ENCODE measurements around the gene EIF4H. TPM values are rescaled to one million over a fixed set of nuclear protein-coding genes. Genes with fewer than 3 reads are reported as not detected.
A peak's percentile ranks its signal among the peaks of the same experiment; 100 is the strongest.

EIF4H gene
- total RNA-seq, 1 experiment from 2014 or later, result 453 TPM

DNA sequence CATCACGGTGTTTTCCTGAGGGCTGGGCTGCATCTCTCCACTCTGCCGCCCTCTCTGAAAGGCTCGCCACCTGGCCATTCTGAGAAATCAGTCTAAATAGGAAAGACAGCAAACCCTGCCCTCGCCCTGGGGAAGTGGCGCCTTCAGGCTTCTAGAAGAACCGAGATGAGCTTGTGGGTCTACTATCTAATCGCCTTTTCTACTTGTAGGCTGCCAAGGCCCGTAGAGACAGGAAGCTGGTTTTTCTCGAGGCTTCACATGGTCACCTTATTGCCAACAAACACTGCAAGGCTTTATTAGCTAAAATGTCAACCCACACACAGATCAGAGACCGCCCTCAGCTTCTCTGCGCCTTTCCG, 57.1 kb downstream of the EIF4H start:
- Histone ChIP-seq H3K4me3 (ENCODE audit: low read depth, low read length, poor library complexity, severe bottlenecking) (no peak overlapping the region), H3K27me3 (replicated peaks; ENCODE audit: insufficient read depth, low read depth, low read length, poor library complexity) (no peaks in the 10 kb centered on the region), H3K4me1 (ENCODE audit: insufficient read depth, low read length, poor library complexity, severe bottlenecking) (no peaks in the 10 kb centered on the region), H3K27ac (ENCODE audit: low read depth, low read length, poor library complexity, severe bottlenecking) (no peak overlapping the region), H3K36me3 (ENCODE audit: insufficient read depth, low read length, poor library complexity, severe bottlenecking) (peaks cover 59% of the 10 kb centered on the region), H3K9me3 (ENCODE audit: low read depth, low read length, poor library complexity, severe bottlenecking) (no peaks in the 10 kb centered on the region)
- intact Hi-C loops (cut with micrococcal nuclease; ENCODE audit: unreplicated experiment), result no loop called here
- CTCF ChIA-PET, result no interaction called here
- TF ChIP-seq, protein P1, sequence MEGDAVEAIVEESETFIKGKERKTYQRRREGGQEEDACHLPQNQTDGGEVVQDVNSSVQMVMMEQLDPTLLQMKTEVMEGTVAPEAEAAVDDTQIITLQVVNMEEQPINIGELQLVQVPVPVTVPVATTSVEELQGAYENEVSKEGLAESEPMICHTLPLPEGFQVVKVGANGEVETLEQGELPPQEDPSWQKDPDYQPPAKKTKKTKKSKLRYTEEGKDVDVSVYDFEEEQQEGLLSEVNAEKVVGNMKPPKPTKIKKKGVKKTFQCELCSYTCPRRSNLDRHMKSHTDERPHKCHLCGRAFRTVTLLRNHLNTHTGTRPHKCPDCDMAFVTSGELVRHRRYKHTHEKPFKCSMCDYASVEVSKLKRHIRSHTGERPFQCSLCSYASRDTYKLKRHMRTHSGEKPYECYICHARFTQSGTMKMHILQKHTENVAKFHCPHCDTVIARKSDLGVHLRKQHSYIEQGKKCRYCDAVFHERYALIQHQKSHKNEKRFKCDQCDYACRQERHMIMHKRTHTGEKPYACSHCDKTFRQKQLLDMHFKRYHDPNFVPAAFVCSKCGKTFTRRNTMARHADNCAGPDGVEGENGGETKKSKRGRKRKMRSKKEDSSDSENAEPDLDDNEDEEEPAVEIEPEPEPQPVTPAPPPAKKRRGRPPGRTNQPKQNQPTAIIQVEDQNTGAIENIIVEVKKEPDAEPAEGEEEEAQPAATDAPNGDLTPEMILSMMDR (conservative IDR thresholded peaks at IDR 0.05; ENCODE audit: low read depth, low read length), result no peak
- no peak for TF ChIP-seq EZH2 (IDR thresholded peaks at IDR 0.05; ENCODE audit: borderline replicate concordance, low read depth, low read length, poor library complexity, severe bottlenecking)
- DNase-seq (ENCODE audit: low spot score), result no peak
- BruUV-seq (replicated peaks), result no TSS peak
- POLR2A ChIA-PET (ENCODE audit: low non-redundant PET), result no interaction called here

DNA sequence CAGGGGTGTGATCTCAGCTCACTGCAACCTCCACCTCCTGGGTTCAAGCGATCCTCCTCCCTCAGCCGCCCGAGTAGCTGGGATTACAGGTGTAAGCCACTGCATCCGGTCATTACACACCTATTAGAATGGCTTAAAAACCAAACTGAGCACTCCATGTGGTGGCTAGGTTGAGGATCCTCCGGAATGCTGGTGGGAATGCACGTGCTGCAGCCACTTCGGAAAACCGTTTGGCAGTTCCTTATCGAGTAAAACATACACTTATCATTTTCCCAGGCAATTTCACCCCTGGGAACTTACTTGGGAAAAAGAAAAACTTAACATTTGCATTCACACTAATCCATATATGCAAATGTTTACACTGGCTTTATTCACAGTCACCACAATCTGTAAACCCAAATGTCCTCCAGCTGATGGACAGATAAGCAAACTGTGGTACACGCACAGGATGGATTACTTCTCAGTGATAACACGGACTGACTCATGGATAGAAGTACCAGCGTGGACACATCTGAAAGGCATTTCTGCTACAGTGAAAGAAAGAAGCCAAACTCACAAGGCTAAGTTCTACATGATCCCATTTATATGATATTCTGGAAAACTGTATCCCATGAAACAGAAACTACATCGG, 59.6 kb downstream of the EIF4H start:
- BruUV-seq (replicated peaks), result no TSS peak
- TF ChIP-seq, protein P1 (conservative IDR thresholded peaks at IDR 0.05; ENCODE audit: low read depth, low read length), result no peak
- no peak for TF ChIP-seq EZH2 (IDR thresholded peaks at IDR 0.05; ENCODE audit: borderline replicate concordance, low read depth, low read length, poor library complexity, severe bottlenecking)
- Histone ChIP-seq H3K27me3 (replicated peaks; ENCODE audit: insufficient read depth, low read depth, low read length, poor library complexity) (no peaks in the 10 kb centered on the region), H3K36me3 (ENCODE audit: insufficient read depth, low read length, poor library complexity, severe bottlenecking) (peaks cover 85% of the 10 kb centered on the region), H3K4me3 (ENCODE audit: low read depth, low read length, poor library complexity, severe bottlenecking) (no peak overlapping the region), H3K9me3 (ENCODE audit: low read depth, low read length, poor library complexity, severe bottlenecking) (no peaks in the 10 kb centered on the region), H3K4me1 (ENCODE audit: insufficient read depth, low read length, poor library complexity, severe bottlenecking) (no peaks in the 10 kb centered on the region), H3K27ac (ENCODE audit: low read depth, low read length, poor library complexity, severe bottlenecking) (peak overlapping the region; percentile 13)
- no peak for DNase-seq (ENCODE audit: low spot score)
- CTCF ChIA-PET, result no interaction called here
- intact Hi-C loops (cut with micrococcal nuclease; ENCODE audit: unreplicated experiment), result no loop called here
- POLR2A ChIA-PET (ENCODE audit: low non-redundant PET), result no interaction called here

DNA sequence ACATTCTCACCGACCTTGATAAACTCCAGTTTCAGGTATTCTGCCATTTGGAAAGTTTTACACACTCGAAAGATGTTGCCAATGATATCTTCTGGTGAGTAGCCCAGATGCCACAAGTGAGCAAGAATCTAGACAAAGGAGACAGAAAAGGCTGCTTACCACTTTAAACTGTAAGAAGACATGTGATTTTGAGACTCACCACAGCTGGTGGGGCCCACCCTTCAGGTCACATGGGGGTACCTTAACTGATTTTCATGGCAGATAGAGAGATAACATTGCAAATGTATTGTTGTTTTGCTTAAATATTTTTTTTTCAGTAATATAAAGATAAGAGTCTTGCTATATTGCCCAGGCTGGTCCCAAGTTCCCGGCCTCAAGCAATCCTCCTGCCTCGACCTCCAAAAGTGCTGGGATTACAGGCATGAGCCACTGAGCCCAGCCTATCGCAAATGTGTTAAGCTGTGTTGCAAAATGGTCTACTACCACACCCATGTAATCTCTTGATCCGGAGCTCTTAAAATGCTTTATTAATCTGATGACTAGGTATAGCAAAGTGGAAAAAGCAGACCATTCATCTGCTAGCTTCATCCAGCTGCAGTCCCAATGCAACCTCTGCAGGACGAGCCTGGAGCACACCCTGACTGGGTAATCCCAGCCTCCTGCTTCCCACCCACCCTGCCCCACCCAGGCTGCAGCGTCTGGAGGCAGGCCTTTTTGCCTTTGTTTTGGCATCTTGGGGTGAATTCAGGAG, 61.5 kb downstream of the EIF4H start:
- no peak for DNase-seq (ENCODE audit: low spot score)
- BruUV-seq (replicated peaks), result no TSS peak
- Histone ChIP-seq H3K27me3 (replicated peaks; ENCODE audit: insufficient read depth, low read depth, low read length, poor library complexity) (no peaks in the 10 kb centered on the region), H3K36me3 (ENCODE audit: insufficient read depth, low read length, poor library complexity, severe bottlenecking) (peaks cover 88% of the 10 kb centered on the region), H3K9me3 (ENCODE audit: low read depth, low read length, poor library complexity, severe bottlenecking) (no peaks in the 10 kb centered on the region), H3K4me1 (ENCODE audit: insufficient read depth, low read length, poor library complexity, severe bottlenecking) (no peaks in the 10 kb centered on the region), H3K4me3 (ENCODE audit: low read depth, low read length, poor library complexity, severe bottlenecking) (no peak overlapping the region), H3K27ac (ENCODE audit: low read depth, low read length, poor library complexity, severe bottlenecking) (no peak overlapping the region)
- TF ChIP-seq, protein P1 (conservative IDR thresholded peaks at IDR 0.05; ENCODE audit: low read depth, low read length), result no peak
- TF ChIP-seq EZH2 (IDR thresholded peaks at IDR 0.05; ENCODE audit: borderline replicate concordance, low read depth, low read length, poor library complexity, severe bottlenecking), result no peak
- ChIA-PET CTCF (no interaction called here), POLR2A (ENCODE audit: low non-redundant PET) (no interaction called here)
- intact Hi-C loops (cut with micrococcal nuclease; ENCODE audit: unreplicated experiment), result no loop called here

All from A673 (cell line).